ENCODE results near the gene DHCR24.
"Not testable (repeated sequence)": the region's sequence is repeated elsewhere in the genome, so short reads cannot be mapped to it uniquely, and the experiment has no call there.

The DHCR24 gene

DNA sequence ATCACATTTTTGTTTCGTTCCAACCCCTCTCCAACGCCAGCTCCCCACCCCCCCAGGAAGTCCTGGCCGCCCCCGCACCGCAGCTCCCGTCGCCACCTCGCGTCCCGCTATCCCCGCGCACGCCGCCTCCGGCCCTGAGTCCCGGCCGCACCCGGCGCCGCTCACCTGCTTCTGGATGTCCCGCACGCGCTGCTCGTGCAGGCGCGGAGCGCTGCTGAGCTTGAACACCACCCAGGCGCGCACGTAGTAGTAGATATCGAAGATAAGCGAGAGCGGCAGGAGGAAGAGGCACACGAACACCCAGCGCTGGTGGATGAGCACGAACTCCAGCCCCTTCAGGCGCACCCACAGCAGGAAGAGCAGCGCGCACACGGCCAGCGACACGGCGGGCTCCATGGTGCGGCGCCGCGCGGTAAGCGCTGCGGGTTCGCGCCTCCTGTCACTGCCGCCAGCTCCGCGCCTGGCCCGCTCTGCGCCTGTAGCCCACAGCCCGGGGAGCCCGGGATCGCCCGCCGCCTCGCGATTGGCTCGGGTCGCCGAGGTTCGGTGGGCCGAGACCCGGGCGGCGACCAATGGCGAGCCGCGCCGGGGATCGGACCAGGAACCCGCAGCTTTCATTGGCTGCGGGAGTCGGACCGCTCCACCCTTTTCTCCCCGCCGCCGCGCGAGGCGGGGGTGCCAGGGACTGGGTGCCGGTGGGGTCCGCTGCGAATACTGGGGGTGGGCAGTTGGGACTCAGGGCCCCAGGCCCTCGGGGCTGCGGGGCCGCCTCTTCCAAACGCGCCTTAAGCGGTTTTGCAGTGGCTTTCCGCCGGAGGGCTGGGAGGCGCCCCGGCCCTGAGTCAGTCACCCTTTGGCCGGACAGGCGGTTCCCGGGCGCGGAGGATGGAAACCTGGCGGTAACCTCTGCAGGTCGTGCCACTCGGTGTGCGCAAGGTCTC is at the start of gene DHCR24:
DHCR24 (minus strand) TSS at position 472 of the 941 bp plus-strand sequence; CDS start at position 396, 76 bp downstream.
- peak; percentile 84 to 90 for DNase-seq

DNA sequence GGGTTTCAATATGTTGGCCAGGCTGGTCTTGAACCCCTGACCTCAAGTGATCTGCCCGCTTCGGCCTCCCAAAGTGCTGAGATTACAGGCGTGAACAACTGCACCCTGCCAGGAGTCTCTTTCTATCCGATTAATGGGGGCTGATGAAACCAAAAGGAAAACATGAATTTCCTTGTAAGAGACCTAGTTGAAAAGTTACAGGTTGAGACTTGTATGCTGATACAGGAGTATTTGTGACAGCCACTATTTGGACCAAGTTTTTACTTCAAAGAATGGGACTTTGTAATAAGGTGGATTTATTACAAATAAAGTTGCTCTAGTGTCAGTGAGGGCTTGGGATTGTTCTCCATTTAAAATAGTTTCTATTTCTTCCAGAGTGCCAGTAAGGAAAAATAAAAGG is 49.8 kb upstream of the DHCR24 start:
- DNase-seq, result no peak

- DNase-seq, result no peak
Observed at GRCh38 chr1:54934869-54935268, 47.9 kb upstream of the DHCR24 start.

GRCh38 chr1:54934081-54934480 is 47.1 kb upstream of the DHCR24 start:
- not testable (repeated sequence) for DNase-seq

DNA sequence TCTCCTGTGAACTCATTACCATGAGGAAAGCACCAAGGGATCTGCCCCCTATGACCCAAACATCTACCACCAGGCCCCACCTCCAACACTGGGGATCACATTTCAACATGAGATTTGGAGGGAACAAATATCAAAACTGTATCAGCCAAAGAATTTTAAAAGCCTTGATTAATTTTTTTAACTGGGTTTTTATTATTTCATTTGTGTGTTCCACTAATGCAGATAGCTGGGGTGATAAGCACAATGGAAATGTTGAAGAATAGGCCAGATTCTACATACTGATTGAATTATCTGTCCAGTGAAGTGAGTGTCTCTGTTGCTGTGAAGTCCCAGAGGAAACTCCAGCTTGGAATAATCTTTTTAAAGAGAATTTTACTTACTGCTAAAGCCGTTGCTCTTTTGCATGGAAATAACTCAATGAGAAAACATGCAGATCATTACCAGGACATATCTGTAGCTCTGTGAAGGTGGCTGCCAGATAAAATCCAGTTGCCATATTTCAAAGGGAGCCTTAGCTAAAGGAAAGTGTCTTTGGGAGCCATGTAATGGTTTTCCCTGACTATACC is 44.4 kb upstream of the DHCR24 start:
- DNase-seq, result no peak

- DNase-seq, result no peak
Observed at GRCh38 chr1:54929700-54930099, 42.7 kb upstream of the DHCR24 start.

DNA sequence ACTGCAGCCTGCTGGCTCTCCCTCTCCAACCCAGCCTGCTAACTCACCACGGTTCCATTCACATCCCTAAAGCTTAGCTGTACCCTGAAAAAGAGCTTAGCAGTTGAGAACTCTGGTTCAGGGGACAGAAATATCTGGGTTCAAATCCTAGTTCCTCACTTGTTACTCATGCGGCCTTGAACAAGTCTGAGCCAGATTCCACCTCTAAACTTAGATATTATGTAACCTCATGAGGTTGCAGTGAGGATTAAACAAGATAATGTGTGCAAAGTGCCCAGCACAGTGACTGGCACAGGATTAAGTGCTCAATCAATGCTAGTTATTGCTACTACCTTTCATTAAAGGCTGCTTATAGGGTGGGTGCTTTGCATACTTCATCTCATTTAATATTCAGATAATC is 41.3 kb upstream of the DHCR24 start:
- DNase-seq, result no peak

DNA sequence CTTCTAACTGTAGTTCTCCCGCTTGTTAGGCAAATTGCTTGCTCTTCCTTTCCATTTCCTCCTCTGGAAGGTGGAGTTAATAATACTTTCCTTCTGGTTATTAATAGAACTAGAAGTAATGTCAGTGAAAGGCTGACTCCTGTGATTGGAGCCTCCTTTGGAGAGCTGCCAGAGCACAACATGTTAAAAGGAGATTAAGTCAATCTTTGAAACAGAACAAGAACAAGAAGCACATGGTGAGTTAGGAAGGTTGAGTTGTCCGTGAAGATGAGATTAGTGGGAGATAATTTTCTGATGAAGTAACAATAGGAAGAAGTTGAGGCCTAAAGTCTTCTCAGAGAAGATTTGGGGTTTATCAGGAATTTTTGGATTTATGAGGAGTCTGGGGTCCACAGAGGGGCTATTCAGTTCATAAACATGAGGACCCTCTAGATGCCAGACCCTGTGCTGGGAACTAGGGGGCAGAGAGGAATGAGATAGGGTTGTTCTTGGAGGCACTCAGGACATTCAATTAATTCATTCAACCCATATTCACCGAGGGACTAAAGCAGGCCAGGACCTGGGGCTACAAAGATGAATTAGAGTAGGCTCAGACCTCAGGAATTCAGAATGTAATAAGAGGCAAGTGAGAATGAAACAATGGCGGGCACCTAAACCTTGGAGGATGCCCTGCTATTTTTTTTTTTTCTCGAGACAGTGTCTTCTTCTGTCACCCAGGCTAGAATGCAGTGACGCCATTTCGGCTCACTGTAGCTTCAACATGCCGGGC is 40.7 kb upstream of the DHCR24 start:
- DNase-seq, result no peak

GRCh38 chr1:54926970-54927369 is 40.0 kb upstream of the DHCR24 start:
- DNase-seq, result no peak

- no peak for DNase-seq
Observed at GRCh38 chr1:54922921-54923421, 36.0 kb upstream of the DHCR24 start.

- DNase-seq, result no peak
Observed at GRCh38 chr1:54922040-54922761, 35.2 kb upstream of the DHCR24 start.

GRCh38 chr1:54919367-54920359 is 32.7 kb upstream of the DHCR24 start:
- DNase-seq, result no peak

DNA sequence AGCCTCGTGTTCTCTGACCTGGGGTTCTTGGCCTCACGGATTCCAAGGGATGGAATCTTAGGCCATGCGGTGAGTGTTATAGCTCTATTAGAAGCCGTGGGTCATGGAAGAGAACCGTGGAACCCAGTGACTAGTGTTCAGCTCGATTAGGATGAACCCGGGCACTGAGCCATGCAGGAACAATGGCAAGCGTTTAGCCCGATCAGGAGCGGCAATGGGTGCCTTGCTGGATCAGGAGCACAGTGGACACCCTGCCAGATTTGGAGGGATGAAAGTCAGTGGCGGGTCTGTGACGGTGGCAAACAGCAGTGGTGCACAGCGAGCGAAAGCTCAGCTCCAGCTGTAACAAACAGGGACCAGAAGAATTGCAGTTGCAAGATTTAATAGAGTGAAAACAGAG is 24.1 kb upstream of the DHCR24 start:
- DNase-seq, result not testable (repeated sequence)

- no peak for DNase-seq
Observed at GRCh38 chr1:54906586-54906985, 19.6 kb upstream of the DHCR24 start.

DNA sequence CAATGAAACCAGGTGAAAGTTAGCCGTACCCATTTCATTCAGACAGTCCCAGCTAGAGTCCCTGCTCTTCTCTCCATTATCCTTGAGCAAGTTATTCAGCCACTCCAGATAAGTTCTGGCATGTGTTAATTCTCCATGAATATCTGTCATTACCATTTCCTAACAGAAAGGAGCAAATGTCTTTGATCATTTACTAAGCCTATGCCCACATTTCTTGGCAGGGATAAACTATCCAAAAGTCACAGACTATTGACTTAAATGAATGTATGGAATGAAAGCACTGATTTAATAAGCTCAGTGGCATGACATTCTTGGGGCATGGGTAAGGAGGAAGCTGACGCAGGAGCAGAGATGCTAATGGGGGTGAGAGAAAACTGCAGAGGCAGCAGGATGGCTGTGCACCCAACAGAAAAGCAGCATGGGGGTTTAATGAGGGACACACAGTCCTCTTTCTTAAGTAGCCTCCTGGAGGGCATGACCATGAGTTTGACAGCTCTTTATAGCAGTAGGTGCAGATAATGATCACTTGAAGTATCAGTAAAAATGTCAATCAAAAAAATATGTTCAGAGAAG is 17.6 kb upstream of the DHCR24 start:
- no peak for DNase-seq

- DNase-seq, result no peak
Observed at GRCh38 chr1:54894271-54894670, 7.3 kb upstream of the DHCR24 start.

- no peak for DNase-seq
Observed at GRCh38 chr1:54892586-54892985, 5.6 kb upstream of the DHCR24 start.

GRCh38 chr1:54889132-54889725 is 2.2 kb upstream of the DHCR24 start:
- DNase-seq, result no peak

GRCh38 chr1:54888080-54888733 is 1.2 kb upstream of the DHCR24 start:
- no peak for DNase-seq

GRCh38 chr1:54887665-54888071 is 673 bp upstream of the DHCR24 start:
- no peak for DNase-seq
